ENCODE data around the gene TTC6.

The TTC6 gene

GRCh38 chr14:37588956-37589714 lies 6.3 kb upstream of the TTC6 start:
- in situ Hi-C loops (cut with MboI; ENCODE audit: low pct_unique_long_range_greater_than_20kb, low sequenced_read_pairs, unreplicated experiment), result loop anchor here (25.0 kb wide), 2 partner anchors 927 to 1077 kb away; partner anchors contain the start of genes NKX2-1 and PAX9
- TF ChIP-seq CTCF (IDR thresholded peaks at IDR 0.05; ENCODE audit: extremely low read depth, insufficient read depth, missing control alignments), result no peak
- peak; percentile 10 for DNase-seq (ENCODE audit: low spot score)

- DNase-seq (ENCODE audit: low spot score), result peak; percentile 11
- in situ Hi-C loops (cut with MboI; ENCODE audit: low pct_unique_long_range_greater_than_20kb, low sequenced_read_pairs, unreplicated experiment), result loop anchor here (25.0 kb wide), 2 partner anchors 928 to 1078 kb away; partner anchors contain the start of genes NKX2-1 and PAX9
- TF ChIP-seq CTCF (IDR thresholded peaks at IDR 0.05; ENCODE audit: extremely low read depth, insufficient read depth, missing control alignments), result no peak
Measured at GRCh38 chr14:37589715-37590427, 5.6 kb upstream of the TTC6 start.

- DNase-seq (ENCODE audit: low spot score), result peak; percentile 13
- no peak for TF ChIP-seq CTCF (IDR thresholded peaks at IDR 0.05; ENCODE audit: extremely low read depth, insufficient read depth, missing control alignments)
- in situ Hi-C loops (cut with MboI; ENCODE audit: low pct_unique_long_range_greater_than_20kb, low sequenced_read_pairs, unreplicated experiment), result loop anchor here (25.0 kb wide), 2 partner anchors 928 to 1078 kb away; partner anchors contain the start of genes NKX2-1 and PAX9
Measured at GRCh38 chr14:37590428-37591139, 4.8 kb upstream of the TTC6 start.

- DNase-seq (ENCODE audit: low spot score), result peak; percentile 20
- in situ Hi-C loops (cut with MboI; ENCODE audit: low pct_unique_long_range_greater_than_20kb, low sequenced_read_pairs, unreplicated experiment), result loop anchor here (25.0 kb wide), 2 partner anchors 929 to 1079 kb away; partner anchors contain the start of genes NKX2-1 and PAX9
- TF ChIP-seq CTCF (IDR thresholded peaks at IDR 0.05; ENCODE audit: extremely low read depth, insufficient read depth, missing control alignments), result no peak
Measured at GRCh38 chr14:37591311-37591940, 4.0 kb upstream of the TTC6 start.

- DNase-seq (ENCODE audit: low spot score), result peak; percentile 8
Measured at GRCh38 chr14:37591941-37592481, 3.4 kb upstream of the TTC6 start.

More at GRCh38 chr14:37591941-37592481, 3.4 kb upstream of the TTC6 start:
- in situ Hi-C loops (cut with MboI; ENCODE audit: low pct_unique_long_range_greater_than_20kb, low sequenced_read_pairs, unreplicated experiment), result loop anchor here (25.0 kb wide), 2 partner anchors 930 to 1080 kb away; partner anchors contain the start of genes NKX2-1 and PAX9
- TF ChIP-seq CTCF (IDR thresholded peaks at IDR 0.05; ENCODE audit: extremely low read depth, insufficient read depth, missing control alignments), result no peak

Data from GM13977 (cell line).